ENCODE data around the gene JPT1.
"Not testable (repeated sequence)": the region's sequence is repeated elsewhere in the genome, so short reads cannot be mapped to it uniquely, and the experiment has no call there.

JPT1 gene

DNA sequence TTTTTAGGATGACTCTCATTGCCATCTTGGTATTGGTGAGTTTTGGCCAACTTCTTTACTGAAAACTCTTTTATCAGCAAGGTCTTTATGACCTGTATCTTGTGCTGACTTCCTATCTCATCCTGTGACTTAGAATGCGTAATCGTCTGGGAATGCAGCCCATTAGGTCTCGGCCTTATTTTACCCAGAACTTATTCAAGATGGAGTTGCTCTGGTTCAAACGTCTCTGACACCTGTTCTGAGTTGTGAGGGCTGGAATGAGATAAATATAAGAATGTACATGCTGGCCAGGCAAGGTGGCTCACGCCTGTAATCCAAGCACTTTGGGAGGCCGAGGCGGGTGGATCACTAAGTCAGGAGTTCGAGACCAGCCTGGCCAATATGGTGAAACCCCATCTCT is 4.2 kb upstream of the JPT1 start:
- not testable (repeated sequence) for DNase-seq (ENCODE audit: low read depth)

DNA sequence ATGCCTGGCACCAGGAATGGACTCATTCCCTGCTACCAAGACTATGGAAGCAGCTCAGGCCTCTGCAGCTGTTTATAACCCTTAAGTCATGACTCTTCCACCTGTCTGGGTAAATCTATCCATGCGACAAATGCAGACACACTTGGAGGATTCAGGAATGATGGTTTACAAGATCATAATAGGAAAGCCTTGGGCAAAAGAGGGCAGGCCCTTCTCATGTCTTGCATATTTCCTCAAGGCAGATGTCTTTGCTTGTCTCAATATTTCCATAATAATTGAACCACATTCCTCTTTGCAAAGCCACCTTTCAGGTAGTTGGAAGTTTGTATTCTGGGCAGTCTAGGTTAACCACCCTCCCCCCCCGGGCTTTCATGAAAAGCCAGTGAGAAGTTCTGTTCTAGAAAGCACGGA is 884 bp upstream of the JPT1 start:
- no peak for DNase-seq (ENCODE audit: low read depth)

DNA sequence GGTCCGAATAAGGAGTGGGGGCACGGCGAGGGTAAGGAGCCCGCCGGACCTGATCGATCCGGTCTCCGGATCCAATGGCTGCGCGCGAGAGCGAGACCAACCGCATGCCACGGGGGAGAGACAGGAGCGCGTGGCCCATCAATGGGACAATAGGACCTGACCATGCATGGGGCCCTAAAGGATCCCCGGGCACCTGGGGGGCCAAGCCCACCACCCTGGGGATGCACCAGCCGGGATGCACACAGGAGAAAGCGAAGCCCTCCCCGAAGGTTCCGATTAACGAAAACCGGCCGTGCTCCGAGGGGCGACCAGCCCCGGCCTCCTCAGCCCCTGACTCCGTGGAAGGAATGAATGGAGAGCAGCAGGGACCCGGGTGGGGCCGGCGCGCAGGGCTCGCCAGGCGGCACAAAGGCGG is 525 bp downstream of the JPT1 start:
- DNase-seq (ENCODE audit: low read depth) = no peak

DNA sequence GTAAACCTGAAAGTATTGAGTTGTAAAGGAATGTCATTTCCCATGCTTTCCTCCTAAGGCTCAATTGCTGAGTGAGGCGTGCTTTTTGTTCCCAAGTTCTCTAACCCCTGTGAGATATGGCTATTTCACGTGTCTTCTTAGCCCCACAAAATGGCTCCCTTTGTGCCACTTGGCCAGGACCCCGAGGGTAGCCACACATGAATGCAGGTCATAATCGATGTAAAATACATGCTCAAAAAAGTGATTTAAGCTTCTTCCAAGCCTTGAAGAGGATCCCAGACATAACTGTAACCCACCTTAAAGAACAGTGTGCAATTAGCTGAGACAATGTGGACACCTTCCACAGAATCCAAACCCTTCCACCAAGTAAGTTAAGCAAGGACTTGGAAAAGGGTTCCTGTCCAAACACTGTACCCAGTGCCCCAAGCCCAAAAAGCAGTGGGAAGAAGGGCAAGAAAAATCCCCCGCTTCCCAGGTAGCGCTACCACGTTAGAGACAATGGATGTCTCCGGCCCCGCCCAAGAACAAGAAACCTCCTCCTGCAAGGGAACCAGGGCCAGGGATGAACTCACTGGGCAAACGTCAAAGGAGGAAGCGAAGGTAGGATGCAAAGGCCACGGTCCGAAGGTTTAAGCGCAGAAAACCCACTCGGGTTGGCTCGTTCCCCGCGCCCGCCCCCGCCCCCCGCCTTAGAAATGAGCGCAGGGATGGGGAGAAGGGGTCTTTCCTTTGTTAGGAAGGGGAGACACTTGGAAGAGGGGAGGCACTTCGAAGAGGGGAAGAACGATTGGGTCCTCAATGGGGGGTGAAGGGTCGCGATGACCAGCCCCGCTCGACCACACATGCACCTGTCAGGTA is 1.2 kb downstream of the JPT1 start:
- DNase-seq (ENCODE audit: low read depth) = no peak

DNA sequence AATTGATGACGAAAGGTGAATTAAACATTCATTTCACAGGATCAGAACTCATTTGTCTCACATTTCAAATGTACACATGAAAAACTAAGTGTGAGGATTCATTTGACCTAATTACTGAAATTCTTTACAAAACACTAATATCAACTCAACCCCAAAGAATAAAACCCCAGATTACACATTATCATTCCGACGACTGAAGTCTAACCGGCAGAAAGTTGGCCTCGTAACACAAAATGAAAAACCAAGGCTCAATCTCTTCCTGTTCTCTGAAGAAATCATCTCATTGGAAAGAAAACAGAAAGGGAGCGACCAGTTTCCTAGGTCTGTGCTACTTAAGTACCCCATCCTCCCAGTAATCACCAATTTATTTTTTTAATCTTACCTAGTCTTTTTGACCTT is 1.8 kb downstream of the JPT1 start:
- DNase-seq (ENCODE audit: low read depth) = no peak

DNA sequence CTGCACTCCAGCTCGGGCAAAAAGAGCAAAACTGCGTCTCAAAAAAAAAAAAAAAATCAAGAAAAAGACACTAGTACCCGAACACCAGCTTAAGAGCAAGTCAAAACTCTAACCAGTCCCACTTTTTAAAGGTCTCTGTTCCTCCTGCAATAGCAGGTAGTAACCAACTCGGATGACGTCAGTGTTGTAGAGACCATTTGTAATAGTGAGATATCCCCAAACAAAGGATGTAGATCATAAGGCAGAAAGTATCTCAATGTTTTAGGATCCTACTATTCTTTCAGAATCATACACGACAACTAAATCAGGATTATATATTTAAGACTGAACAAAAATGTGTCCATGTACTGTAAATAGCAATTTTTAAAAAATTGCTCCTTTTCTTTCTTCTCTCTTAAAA is 2.4 kb downstream of the JPT1 start:
- DNase-seq (ENCODE audit: low read depth) = no peak

DNA sequence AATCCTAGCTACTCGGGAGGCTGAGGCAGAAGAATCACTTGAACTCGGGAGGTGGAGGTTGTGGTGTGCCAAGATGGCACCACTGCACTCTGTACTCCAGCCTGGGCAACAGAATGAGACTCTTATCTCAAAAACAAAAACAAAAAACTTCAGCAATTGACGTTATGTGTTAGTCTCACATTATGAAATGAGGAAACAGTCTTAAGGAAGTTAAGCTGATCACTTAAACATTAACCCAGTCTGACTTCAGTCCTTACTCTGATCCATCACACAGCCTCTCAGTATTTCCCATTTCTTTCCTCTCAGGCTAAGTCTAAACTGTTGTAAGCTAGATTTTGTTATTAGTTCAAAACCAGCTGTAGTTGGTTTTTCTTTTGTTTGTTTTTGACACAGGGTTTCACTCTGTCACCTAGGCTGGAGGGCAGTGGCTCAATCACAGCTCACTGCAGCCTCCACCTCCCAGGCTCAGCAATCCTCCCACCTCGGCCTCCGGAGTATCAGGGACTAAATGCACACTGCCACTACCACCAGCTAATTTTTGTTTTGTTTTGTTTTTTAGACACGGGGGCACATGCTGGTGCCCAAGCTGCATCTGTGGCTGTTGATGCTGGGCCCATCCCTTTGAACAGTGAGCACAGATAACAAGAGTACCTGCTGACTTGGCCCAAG is 6.3 kb downstream of the JPT1 start:
- no peak for DNase-seq (ENCODE audit: low read depth)

DNA sequence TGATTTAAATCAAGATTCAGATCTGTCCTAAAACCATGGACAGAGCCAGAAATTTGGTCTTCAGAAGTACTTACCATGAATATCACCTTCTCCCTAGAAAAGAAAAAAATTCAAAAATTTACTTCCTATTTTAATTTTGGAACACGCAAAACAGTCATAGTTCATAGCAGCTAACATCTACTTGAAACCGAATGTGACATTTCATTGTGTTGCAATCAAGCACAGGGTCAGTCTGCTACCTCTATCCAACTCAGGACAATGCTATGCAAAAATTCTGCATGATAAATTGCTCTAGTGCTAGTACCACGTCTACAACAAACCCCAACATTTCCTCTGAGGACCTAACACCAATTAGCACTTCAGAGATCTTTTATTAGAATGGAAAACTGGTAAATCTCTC is 7.7 kb downstream of the JPT1 start:
- DNase-seq (ENCODE audit: low read depth) = no peak

DNA sequence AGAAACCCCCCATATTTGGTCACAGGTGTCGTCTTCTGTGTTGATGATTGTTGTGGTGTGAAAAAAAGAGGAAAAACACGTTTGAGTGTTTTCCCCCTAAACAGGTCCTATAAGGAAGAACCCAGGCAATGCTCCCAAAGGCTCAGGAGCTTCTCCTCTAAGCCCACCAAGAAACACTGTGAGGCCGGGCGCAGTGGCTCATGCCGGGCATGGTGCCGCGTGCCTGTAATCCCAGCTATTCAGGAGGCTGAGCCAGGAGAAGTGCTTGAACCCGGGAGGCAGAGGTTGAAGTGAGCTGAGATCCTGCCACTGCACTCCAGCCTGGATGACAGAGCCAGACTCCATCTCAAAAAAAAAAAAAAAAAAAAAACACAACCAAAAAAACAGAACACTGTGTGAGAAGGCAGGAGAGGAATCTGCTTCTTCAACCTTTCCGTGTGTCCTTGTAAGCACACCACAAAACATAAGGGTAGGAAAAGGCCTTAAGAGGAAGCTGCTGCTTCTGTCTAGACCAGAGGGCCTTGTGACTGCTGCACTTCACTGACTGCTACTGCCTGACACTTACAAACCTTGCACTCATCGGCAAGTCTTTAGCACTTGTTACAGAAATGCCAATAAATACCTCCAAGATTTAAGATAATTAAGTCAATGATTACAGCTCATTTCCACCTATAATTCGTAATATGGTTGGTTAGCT is 9.3 kb downstream of the JPT1 start:
- DNase-seq (ENCODE audit: low read depth) = no peak

DNA sequence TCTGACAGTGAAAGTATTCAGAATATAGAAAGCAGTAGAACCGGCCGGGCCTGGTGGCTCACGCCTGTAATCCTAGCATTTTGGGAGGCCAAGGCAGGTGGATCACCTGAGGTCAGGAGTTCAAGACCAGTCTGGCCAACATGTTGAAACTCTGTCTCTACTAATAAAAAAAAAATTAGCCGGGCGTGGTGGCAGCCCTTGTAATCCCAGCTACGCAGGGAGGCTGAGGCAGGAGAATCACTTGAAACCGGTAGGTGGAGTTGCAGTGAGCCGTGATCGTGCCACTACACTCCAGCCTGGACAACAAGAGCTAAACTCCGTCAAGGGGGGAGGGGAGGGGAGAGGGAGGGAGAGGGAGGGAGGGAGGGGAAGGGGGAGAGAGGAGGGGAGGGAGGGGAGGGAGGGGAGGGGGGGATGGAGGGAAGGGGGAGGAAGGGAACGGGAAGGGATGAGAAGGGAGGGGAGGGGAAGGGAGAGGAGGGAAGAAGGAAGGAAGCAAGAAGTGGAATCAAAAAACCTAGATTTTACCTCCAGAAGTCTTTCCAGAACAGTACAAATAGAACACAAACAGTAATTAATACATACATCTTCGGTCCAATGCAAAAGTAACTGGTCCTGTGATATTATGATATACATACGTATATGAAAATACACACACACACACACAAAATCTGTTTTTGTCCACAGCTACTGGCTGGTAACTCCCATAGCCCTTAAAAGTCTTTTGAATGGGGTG is 11.9 kb downstream of the JPT1 start:
- DNase-seq (ENCODE audit: low read depth) = no peak

DNA sequence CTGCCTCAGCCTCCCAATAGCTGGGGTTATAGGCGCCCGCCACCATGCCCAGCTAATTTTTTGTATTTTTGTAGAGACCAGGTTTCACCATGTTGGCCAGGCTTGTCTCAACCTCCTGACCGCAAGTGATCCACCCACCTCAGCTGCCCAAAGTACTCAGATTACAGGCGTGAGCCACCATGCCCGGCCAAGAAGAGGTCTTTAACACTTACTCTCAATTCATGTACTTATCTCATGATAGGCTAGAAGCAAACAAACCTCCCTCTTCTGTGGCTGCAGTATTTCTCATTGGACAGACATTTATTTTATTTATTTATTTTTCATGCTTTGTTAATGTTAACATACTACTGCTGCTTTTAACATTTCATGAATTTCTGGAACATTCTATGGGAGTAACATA is 15.8 kb downstream of the JPT1 start:
- no peak for DNase-seq (ENCODE audit: low read depth)

DNA sequence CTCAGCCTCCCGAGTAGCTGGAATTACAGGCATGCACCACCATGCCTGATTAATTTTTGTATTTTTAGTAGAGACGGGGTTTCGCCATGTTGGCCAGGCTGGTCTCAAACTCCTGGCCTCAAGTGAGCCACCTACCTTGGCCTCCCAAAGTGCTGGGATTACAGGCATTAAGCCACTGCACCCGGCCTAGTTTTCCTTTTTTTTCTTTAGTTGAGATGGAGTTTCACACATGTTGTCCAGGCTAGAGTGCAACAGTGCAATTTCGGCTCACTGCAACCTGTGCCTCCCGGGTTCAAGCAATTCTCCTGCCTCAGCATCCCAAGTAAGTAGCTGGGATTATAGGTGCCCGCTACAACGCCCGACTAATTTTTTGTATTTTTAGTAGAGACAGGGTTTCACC is 16.6 kb downstream of the JPT1 start:
- DNase-seq (ENCODE audit: low read depth) = not testable (repeated sequence)

DNA sequence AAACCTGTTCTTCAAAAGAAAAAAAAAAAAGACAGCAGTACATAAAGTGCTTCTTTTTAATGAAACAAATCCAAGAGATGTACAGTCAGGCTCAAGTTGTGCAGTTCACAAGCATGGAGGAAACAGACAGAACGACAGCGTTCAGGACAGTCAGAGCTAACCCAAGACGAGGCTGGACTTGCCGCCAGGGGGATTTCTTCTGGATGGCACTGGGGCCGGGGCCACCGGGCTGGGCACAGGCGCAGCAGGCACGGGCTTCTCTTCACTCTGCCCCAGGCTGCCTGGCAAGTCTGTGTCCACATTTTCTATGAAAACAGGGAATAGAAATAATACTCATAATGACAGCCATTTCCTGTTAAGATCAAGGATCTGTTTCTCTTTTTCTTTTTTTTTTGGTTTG is 18.4 kb downstream of the JPT1 start:
- no peak for DNase-seq (ENCODE audit: low read depth)

DNA sequence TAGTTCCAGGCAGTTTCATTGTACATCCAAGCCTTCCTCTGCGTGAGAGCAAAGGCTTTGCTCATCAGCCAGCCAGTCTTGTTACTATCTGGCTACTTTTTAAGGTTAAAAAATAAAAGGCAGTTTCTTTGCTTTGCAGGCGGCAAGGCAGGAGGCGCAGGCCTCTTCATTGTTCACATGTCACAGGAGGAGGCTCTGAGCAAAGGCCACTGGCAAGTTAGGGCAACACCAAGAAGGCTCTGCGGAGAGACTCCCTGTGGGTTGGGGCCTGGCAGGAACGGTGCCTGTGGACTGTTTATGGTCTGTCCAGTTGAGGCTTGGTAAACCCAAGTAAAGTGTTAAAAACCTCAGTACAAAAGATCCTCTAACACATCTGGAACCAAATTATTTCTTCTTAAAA is 18.9 kb downstream of the JPT1 start:
- no peak for DNase-seq (ENCODE audit: low read depth)

DNA sequence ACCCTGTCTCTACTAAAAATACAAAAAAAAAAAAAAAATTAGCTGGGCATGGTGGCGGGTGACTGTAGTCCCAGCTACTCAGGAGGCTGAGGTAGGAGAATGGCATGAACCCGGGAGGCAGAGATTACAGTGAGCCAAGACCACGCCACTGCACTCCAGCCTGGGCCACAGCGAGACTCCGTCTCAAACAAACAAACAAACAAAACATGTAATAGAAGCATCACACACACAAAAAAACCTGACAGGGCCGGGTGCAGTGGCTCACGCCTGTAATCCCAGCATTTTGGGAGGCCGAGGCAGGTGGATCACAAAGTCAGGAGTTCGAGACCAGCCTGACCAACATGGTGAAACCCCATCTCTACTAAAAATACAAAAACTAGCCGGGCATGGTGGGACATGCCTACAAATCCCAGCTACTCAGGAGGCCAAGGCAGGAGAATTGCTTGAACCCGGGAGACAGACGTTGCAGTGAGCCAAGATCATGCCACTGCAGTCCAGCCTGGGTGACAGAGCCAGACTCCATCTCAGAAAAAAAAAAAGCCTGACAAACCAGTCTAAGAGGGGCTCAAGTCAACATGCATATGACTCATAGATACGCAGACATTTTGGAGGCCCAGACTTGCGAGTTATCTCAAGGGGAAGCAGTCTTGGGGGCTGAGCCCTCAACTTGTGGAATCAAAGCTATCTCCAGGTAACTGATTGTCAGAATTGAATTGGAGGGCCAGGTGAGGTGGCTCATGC is 20.5 kb downstream of the JPT1 start:
- not testable (repeated sequence) for DNase-seq (ENCODE audit: low read depth)

DNA sequence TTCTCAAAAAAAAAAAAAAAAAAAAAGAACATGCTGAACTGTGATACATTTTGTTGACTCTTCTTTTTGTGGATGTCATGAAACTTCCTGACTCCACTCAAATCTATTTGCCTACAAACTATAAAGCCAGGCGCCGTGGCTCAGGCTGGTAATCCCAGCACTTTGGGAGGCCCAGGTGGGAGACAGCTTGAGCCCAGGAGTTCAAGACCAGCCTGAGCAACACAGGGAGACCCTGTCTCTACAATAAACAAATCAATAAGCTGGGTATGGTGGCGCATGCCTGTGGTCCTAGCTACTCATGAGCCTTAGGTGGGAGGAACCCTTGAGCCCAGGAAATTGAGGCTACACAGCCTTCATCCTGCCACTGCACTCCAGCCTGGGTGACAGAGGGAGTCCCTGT is 21.3 kb downstream of the JPT1 start:
- DNase-seq (ENCODE audit: low read depth) = no peak

DNA sequence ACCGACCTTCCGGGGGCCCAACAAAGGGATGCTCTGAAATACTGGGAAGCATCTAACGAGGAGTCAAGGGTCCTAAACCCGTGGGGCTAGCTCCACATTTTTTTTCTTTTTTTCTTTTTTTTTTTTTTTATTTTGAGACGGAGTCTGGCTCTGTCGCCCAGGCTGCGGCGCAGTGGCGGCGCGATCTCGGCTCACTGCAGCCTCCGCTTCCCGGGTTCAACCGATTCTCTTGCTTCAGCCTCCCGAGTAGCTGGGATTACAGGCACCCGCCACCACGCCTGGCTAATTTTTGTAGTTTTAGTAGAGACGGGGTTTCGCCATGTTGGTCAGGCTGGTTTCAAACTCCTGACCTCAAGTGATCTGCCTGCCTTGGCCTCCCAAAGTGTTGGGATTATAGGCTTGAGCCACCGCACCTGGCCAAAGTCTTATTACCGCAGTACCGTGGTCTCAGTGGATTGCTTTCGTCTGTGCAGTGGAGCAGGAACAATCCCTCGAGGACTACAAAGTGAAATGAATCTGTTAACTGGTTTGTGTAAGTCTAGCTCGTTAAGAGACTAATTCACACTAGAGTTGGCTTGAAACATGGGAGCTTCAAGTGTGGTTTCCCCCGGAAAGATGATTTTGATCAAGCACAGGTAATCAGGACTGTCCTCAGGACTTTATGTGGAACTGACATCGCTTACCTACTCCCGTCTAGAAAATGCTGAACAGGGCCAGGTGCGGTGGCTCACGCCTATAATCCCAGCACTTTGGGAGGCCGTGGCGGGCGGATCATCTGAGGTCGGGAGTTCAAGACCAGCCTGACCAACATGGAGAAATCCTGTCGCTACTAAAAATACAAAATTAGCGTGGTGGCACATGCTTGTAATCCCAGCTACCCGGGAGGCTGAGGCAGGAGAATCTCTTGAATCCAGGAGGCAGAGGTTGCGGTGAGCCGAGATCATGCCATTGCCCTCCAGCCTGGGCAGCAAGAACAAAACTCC is 22.0 kb downstream of the JPT1 start:
- DNase-seq (ENCODE audit: low read depth) = not testable (repeated sequence)

DNA sequence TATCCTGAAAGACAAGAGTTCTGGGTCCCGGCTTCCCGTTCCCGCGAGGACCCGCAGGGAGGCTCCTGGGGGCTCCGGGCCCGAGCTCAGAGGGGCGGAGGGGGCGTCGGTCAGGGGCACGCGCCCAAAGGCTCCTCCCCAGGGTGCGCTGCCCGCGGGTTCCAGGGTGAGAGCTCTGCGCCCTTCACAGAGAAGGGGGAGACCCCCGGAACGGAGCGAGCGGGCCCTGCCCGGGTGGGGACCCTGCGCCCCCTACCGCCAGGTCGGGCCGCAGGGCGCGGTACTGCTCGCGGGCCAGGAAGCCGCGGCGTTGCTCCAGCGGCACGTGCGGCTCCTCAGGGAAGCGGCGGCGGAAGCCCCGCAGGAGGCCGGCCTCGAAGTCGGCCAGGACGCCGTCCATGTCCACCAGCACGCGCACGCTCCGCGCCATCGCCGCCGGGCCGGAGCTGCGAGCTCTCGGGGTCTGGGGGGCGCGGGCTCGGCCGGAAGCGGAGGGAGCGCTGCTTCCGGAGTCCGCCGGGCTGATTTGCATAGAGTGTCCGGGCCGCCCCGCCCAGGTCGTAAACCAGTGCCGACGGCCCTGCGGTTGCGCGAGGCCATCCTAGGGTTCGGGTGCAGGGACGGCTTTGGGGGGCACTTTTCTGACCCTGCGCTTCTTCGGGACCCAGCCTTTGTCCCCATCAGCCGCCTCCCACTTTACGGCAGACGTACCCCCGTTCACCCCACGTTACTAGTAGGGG is 22.9 kb downstream of the JPT1 start, which contains the start of gene NT5C:
Gene NT5C (minus strand): TSS at position 465 of the 740 bp plus-strand sequence. CDS start 35 bp downstream, at position 430.
- DNase-seq (ENCODE audit: low read depth) = peak; percentile 54

DNA sequence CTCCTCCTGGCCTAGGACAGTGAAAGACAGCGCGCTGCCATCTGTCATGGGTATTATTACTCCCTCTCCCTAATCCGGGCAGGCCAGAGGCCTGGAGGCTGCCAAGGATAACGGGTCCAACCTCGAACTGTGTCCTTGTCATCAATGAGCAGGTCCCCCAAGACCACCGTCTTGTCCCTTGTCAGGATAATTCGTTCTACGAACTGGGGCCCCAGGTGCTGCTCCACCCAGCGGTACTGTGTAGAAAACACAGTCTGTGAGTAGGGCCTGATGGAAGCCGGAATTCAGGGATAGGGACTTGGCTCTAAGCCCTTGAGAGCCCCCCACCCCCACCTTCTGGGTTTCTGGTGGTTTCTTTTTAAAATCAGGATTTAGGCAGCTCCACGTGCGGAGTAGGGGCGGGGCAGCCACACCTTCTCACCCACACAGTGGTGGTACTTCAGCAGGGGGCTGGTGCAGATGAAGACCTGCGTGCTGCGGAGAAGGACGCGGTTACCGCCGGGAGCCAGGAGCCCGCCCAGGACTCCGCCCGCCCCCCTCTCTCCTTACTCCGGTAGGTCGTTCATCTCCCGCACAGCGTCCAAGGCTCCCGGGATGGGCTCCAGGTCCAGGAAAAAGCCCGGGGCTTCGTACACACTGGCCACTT is 23.6 kb downstream of the JPT1 start:
- no peak for DNase-seq (ENCODE audit: low read depth)

Data from activated T-helper 9 cell treated with anti-CD3 and anti-CD28 coated beads, Interleukin-2, amount 50 U/mL, for 16 hours (primary cell).